Calu3 (cell line): ENCODE data around the gene CFAP92. TPM values are rescaled to one million over a fixed set of nuclear protein-coding genes. Genes with fewer than 3 reads are reported as not detected.

Experiments used
- BruUV-seq: library from RNA; stranded (reverse); fragments of 400-500 nt; replicated peaks from 2 replicates; lab custom pipeline; 2021; lab: Mats Ljungman, UMichigan
- CTCF ChIA-PET: fragments of 300-600 bp; sonication (Branson Sonifier 250); formaldehyde crosslinking; loops from one replicate; lab custom pipeline; 2022; ENCODE audit warnings: antibody characterized with exemption; lab: Charles Lee
- DNase-seq: peaks from one replicate; pipeline ENCODE4 v3.0.0; 2022
- H3K27ac Mint-ChIP-seq: one replicate; pipeline ENCODE4 v1.8.0; 2022; ENCODE audit warnings: mixed read lengths; ENCODE audit not compliant: unreplicated experiment
- H3K27me3 Mint-ChIP-seq: one replicate; pipeline ENCODE4 v1.8.0; 2022; ENCODE audit warnings: mixed read lengths; ENCODE audit not compliant: unreplicated experiment
- H3K36me3 Mint-ChIP-seq: one replicate; pipeline ENCODE4 v1.8.0; 2022; ENCODE audit warnings: mild to moderate bottlenecking, moderate library complexity, mixed read lengths; ENCODE audit not compliant: insufficient read depth, unreplicated experiment
- H3K4me1 Mint-ChIP-seq: one replicate; pipeline ENCODE4 v1.8.0; 2022; ENCODE audit warnings: mild to moderate bottlenecking, low read depth, mixed read lengths; ENCODE audit not compliant: unreplicated experiment
- H3K4me3 Mint-ChIP-seq: one replicate; pipeline ENCODE4 v1.8.0; 2022; ENCODE audit warnings: mild to moderate bottlenecking, low read depth, moderate library complexity, mixed read lengths; ENCODE audit not compliant: unreplicated experiment
- H3K9me3 Mint-ChIP-seq: one replicate; pipeline ENCODE4 v1.8.0; 2022; ENCODE audit warnings: low read depth, mixed read lengths; ENCODE audit not compliant: unreplicated experiment
- intact Hi-C: fragments of 100-400 bp; cut with micrococcal nuclease; formaldehyde crosslinking; loops from one replicate; pipeline ENCODE4 v1.10.0; 2022; ENCODE audit not compliant: unreplicated experiment
- total RNA-seq: library from RNA; stranded (reverse); gene quantifications from 2 replicates; pipeline ENCODE4 v1.2.3, GENCODE V29; 2022
- TF ChIP-seq, protein P1 (sequence below): fragments of 200-600 bp; IDR thresholded peaks from one replicate; pipeline ENCODE4 v1.8.0; 2022; ENCODE audit warnings: antibody characterized with exemption; ENCODE audit not compliant: unreplicated experiment

Gene CFAP92
- total RNA-seq, 1 experiment from 2014 or later, result 0.92 TPM

DNA sequence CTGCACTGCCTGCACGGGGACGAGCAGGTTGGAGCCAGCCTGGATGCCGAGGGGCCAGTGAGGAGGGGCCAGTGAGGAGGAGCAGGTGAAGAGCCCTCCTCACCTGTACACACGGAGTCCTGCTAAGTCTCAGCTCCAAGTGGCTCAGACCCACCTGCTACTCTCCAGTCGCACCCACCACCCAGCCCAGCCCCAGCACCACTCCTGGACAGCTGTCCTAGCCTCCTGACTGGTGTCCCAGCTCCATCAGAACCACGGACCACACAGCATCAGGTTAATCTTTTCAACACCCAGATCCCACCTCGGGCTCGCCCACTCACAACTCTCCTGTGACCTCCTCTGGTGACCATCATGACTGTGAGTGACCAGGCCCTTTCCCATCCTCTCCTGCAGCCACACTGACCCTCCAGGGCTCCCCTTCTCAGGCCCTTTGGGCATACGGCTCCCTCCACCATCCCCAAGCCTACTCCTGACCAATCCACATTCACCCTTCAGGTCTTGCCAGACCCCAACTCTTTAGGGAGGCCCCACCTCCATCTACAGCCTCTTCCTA lies 21.0 kb upstream of the CFAP92 start:
- BruUV-seq, result no TSS peak
- no peak overlapping the region for H3K4me3 Mint-ChIP-seq
- no peak overlapping the region for H3K27ac Mint-ChIP-seq
- TF ChIP-seq, protein P1, sequence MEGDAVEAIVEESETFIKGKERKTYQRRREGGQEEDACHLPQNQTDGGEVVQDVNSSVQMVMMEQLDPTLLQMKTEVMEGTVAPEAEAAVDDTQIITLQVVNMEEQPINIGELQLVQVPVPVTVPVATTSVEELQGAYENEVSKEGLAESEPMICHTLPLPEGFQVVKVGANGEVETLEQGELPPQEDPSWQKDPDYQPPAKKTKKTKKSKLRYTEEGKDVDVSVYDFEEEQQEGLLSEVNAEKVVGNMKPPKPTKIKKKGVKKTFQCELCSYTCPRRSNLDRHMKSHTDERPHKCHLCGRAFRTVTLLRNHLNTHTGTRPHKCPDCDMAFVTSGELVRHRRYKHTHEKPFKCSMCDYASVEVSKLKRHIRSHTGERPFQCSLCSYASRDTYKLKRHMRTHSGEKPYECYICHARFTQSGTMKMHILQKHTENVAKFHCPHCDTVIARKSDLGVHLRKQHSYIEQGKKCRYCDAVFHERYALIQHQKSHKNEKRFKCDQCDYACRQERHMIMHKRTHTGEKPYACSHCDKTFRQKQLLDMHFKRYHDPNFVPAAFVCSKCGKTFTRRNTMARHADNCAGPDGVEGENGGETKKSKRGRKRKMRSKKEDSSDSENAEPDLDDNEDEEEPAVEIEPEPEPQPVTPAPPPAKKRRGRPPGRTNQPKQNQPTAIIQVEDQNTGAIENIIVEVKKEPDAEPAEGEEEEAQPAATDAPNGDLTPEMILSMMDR, result no peak
- CTCF ChIA-PET, result interaction anchor here (0.5 to 2.7 kb wide), 6 partner anchors 8 to 134 kb away, joined by 3 to 24 read pairs (median 12); no protein-coding TSS in a partner anchor
- no peak for DNase-seq
- H3K9me3 Mint-ChIP-seq, result no peaks in the 10 kb centered on the region
- no peaks in the 10 kb centered on the region for H3K36me3 Mint-ChIP-seq
- peaks cover 32% of the 10 kb centered on the region for H3K27me3 Mint-ChIP-seq
- intact Hi-C loops, result no loop called here
- peaks cover 7% of the 10 kb centered on the region for H3K4me1 Mint-ChIP-seq

DNA sequence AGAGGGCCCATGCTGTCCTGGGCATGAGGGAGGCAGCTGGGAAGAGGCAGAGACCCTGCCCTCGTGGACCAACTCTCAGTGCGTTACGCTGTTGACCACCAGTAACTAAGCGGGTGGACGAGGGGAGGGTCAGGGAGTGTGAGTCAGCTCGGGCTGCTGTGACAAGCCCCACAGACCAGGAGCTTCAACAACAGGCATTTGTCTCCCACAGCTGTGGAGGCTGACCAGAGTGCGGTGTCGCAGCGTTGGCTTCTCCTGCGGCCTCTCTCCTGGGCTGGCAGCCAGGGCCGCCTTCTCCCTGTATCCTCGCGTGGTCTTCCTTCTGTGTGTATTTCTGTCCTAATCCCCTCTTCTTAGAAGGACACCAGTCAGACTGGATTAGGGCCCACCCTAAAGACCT lies 20.3 kb upstream of the CFAP92 start:
- no peak overlapping the region for H3K27ac Mint-ChIP-seq

DNA sequence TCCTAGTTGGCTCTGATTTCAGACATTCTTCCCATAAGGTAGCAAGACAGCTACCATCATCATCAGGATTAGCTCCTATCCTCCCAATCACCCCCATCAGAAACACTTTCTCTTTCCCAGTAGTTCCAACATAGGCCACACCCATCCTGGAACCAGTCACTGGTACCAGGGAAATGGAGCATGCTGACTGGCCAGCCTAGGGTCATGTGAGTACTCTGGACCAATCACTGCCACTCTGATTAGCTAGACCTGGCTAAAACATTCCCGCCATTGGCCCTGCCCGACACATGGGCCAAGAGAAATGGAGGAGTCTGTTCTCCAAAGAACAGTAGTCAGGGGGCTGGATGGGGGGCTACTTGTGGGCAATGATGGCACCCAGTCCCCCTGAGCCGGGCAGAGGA lies 19.6 kb upstream of the CFAP92 start:
- CTCF ChIA-PET, result interaction anchor here (1.1 kb wide), 1 partner anchor 9 kb away, joined by 3 read pairs; no protein-coding TSS in a partner anchor
- peaks cover 32% of the 10 kb centered on the region for H3K27me3 Mint-ChIP-seq
- H3K4me3 Mint-ChIP-seq, result no peak overlapping the region
- H3K4me1 Mint-ChIP-seq, result peaks cover 7% of the 10 kb centered on the region
- no TSS peak for BruUV-seq
- intact Hi-C loops, result no loop called here
- no peaks in the 10 kb centered on the region for H3K9me3 Mint-ChIP-seq
- H3K27ac Mint-ChIP-seq, result no peak overlapping the region
- TF ChIP-seq, protein P1, result no peak
- H3K36me3 Mint-ChIP-seq, result no peaks in the 10 kb centered on the region
- no peak for DNase-seq

More for the DNA sequence above, 20.3 kb upstream of the CFAP92 start:
- CTCF ChIA-PET, result interaction anchor here (0.7 to 1.0 kb wide), 2 partner anchors 9 to 44 kb away, joined by 3 to 5 read pairs; no protein-coding TSS in a partner anchor
- H3K4me1 Mint-ChIP-seq, result peaks cover 7% of the 10 kb centered on the region
- H3K4me3 Mint-ChIP-seq, result no peak overlapping the region
- H3K9me3 Mint-ChIP-seq, result no peaks in the 10 kb centered on the region
- DNase-seq, result no peak
- no peaks in the 10 kb centered on the region for H3K36me3 Mint-ChIP-seq
- TF ChIP-seq, protein P1, result no peak
- no TSS peak for BruUV-seq
- intact Hi-C loops, result no loop called here
- peaks cover 32% of the 10 kb centered on the region for H3K27me3 Mint-ChIP-seq

DNA sequence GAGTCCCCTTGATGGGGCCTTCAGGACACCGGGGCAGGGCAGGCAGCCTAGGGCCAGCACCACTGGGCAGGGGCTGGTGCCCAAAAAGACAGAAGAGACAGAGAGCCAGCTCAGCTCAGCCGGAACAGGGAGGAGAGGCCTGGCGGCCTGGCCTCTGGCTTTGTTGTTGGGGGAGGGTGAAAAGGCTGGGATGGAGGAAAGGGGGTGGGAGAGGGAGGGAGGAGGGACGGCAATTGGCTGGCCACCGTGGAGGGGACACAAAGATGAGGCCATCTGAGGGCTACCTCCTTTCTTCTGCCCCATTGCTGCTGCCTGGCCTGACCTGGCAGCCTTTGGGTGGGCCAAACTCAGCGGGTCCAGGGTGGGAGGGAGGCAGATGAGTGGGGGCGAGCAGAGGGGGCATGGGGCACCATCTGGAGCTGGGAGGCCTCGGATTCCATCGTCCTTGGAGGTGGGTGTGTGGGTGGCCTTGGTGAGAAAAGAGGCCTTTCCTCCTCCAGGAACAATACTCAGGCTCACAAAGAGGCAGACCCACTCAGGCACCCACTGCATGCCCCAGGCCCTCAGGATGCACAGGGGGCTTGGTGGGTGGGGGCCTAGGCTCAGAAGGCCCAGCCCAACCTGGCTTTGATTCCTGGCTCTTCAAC lies 16.6 kb upstream of the CFAP92 start:
- Mint-ChIP-seq H3K27ac (no peak overlapping the region), H3K9me3 (no peaks in the 10 kb centered on the region), H3K4me3 (no peak overlapping the region), H3K36me3 (no peaks in the 10 kb centered on the region), H3K4me1 (peaks cover 4% of the 10 kb centered on the region), H3K27me3 (peaks cover 44% of the 10 kb centered on the region)
- TF ChIP-seq, protein P1, result no peak
- CTCF ChIA-PET, result no interaction called here
- BruUV-seq, result no TSS peak
- intact Hi-C loops, result no loop called here
- DNase-seq, result no peak
